HG03045 (cell line): ENCODE data around the gene ANKRD16.
"Not testable (repeated sequence)": the region's sequence is repeated elsewhere in the genome, so short reads cannot be mapped to it uniquely, and the experiment has no call there.

Experiments
- ATAC-seq: cut with Tn5 transposase; IDR thresholded peaks from one replicate; pipeline ENCODE4 v1.9.1; 2021; ENCODE audit warnings: mild to moderate bottlenecking, moderate library complexity; ENCODE audit not compliant: unreplicated experiment

ANKRD16 gene

GRCh38 chr10:5889624-5890451 is at the start of gene ANKRD16, which contains the start of gene FBH1:
ANKRD16 (minus strand) TSS chr10:5889893; CDS start chr10:5889354, 539 bp downstream.
FBH1 (plus strand) TSS chr10:5890243; CDS start chr10:5890346, 103 bp downstream.
- ATAC-seq = peak; percentile 88

- ATAC-seq = no peak
These were observed 48.6 kb upstream of the ANKRD16 start for GRCh38 chr10:5938291-5938690.

DNA sequence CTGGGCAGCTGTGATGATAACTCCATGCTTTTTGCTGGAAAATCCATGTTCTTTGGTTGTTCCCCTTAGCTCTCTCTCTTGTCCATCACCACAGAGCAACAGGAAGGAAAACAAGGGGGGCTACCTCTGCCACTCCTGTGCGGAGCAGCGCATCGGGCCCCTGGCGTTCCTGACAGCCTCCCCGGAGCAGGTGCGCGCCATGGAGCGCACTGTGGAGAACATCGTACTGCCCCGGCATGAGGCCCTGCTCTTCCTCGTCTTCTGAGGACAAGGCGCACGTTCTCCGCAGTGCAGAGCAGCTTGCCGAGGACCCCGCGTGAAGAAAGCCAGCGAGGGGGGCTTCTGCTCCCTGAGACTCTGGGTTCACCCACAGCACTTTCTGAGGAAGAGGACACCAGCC is 47.3 kb upstream of the ANKRD16 start:
- no peak for ATAC-seq

GRCh38 chr10:5935628-5936027 is 45.9 kb upstream of the ANKRD16 start:
- ATAC-seq = no peak

GRCh38 chr10:5933909-5934546 is 44.3 kb upstream of the ANKRD16 start:
- ATAC-seq = no peak

- ATAC-seq = no peak
These were observed 42.7 kb upstream of the ANKRD16 start for GRCh38 chr10:5932345-5932744.

DNA sequence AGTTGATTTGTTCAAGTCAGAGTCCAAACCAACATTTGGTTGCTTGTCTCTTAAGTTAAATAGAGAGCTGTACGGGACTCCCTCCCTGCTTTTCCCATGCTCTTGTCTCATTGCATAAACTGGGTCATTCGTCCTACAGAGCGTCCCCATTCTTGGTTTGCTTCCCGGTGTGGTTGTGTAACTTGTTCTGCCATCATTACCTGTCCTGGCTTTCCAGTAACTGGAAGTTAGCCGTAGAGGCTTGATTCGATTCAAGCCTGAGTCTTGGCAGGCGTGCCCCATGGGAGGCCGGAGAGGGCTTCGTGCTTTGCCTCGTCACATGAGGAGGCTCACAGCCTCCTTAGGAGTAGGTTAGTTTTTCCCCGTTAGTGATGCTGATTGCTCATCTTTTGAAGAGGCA is 40.6 kb upstream of the ANKRD16 start:
- no peak for ATAC-seq

- no peak for ATAC-seq
These were observed 39.7 kb upstream of the ANKRD16 start for GRCh38 chr10:5929442-5929841.

DNA sequence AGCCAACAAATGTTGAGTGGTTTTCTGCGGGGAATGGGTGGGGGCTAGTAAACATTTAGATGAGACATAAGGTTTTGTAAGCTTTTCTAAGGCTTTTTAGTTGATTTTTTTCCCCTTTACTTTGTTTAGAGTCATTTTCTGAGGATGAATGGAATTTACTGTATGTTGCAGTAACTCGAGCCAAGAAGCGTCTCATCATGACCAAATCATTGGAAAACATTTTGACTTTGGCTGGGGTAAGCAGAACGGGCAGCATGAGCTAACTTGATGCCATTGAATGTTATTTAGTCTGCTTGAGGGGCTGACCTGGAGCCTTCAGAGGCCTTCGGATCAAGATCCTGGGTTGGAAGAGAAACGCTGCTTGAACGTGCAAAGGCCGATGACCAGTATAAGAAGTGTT is 37.6 kb upstream of the ANKRD16 start:
- no peak for ATAC-seq

DNA sequence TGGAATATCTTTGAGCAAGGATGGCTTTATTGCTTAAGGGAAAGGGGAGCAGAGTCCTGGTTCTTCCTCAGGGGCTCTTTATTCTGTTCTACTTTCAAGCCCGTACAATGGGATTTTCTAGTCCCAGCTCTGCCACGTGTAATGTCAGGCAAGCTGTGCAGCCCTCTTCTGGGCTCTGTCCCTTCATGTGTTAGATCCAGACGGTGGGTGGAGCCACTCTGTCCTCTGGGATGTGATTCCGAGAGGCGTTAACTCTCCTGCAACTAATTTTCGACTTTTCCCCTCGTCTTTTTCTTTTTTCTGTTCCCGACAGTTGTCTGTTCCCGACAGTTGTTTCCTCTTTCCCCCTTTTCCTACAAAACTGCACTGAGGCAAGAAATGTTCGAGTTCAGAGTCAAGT is 35.2 kb upstream of the ANKRD16 start:
- no peak for ATAC-seq

- ATAC-seq = no peak
These were observed 32.1 kb upstream of the ANKRD16 start for GRCh38 chr10:5921746-5922145.

- no peak for ATAC-seq
These were observed 29.9 kb upstream of the ANKRD16 start for GRCh38 chr10:5919568-5919967.

GRCh38 chr10:5918763-5919162 is 29.1 kb upstream of the ANKRD16 start:
- ATAC-seq = no peak

GRCh38 chr10:5917305-5917704 is 27.6 kb upstream of the ANKRD16 start:
- ATAC-seq = no peak

DNA sequence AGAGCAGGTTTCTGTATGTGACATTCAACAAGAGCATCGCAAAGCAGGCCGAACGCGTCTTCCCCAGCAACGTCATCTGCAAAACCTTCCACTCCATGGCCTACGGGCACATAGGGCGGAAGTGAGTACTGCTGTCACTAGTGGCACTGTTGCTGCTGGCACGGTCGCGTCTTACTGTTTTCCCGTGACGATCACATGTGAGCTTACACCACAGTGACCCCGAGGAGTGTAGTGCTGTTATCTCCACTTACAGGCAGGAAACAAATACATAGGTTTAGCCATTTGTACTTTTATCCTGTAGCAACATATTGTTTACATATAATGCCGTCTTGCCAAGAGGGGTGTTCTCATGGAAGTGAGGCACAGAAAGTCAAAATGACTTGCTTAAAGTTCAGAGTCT is 25.8 kb upstream of the ANKRD16 start:
- ATAC-seq = no peak

GRCh38 chr10:5913736-5914135 is 24.0 kb upstream of the ANKRD16 start:
- ATAC-seq = no peak

DNA sequence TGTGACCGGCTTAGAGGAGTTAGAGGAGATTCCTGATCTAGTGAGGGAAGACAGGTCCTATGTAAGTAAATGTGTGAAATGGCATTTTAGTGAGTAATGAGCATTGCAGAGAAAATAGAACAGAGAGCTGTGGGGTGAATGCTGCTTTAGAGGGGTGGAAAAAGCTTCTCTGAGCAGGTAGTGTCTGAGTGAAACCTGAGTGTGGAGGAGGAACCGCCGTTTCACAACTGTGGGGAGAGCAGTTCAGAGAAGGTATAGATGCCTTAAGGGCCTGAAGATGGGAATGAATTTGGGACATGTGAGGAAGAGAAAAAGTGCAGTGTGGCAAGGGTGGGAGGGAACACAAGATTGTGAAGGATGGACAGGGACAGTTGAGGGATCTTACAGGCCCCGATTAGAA is 22.0 kb upstream of the ANKRD16 start:
- no peak for ATAC-seq

DNA sequence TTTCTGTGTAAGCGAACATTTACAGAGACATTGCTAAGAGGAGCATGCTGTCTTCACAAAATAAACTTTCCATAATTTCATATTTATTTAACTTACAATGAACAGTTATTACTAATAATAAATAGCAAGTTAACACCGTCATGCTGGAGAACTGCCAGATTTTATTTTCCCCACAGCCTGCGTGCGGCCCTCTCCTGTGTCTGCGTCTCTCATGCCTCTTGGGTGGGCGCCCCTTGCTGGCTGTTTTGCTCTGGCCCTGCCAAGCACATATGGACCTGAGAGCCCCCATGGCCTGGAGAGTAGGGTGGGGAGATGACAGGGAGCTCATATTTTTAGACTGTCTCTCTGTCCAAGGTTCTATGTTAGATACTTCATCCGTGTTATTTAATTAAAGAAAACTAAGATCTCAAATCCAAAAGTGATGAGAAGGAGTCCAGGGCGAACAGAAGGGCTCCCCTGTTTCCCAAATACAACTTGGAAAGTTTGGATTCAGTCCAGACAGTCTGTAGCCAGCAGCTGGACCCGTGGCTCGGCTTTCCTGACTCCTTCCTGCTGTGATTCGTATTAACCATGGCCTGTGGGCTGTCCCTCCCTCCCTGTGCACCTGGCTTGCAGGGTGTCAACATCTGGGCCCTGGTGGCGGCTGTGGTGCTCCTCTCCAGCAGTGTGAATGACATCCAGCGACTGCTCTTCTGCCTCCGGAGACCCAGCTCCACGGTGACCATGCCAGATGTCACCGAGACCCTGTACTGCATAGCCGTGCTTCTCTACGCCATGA is 20.8 kb upstream of the ANKRD16 start:
- no peak for ATAC-seq

- not testable (repeated sequence) for ATAC-seq
These were observed 19.0 kb upstream of the ANKRD16 start for GRCh38 chr10:5908676-5909075.

DNA sequence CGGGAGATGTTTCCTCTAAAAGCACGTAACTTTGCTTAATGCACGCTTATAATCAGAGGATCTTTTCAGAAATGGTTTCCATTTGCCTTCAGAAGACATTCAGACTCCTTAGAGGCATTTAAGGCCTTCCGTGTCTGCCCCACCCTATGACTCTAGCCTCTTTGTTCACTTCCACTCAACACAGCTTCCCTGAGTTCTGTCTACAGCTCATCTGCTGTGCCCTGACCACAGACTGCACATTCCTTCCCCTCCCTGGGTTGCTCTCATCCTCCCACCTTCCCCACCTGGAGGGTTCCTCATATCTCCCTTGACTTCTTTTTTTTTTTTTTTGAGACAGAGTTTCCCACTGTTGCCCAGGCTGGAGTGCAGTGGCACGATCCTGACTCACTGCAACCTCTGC is 17.0 kb upstream of the ANKRD16 start:
- ATAC-seq = no peak

DNA sequence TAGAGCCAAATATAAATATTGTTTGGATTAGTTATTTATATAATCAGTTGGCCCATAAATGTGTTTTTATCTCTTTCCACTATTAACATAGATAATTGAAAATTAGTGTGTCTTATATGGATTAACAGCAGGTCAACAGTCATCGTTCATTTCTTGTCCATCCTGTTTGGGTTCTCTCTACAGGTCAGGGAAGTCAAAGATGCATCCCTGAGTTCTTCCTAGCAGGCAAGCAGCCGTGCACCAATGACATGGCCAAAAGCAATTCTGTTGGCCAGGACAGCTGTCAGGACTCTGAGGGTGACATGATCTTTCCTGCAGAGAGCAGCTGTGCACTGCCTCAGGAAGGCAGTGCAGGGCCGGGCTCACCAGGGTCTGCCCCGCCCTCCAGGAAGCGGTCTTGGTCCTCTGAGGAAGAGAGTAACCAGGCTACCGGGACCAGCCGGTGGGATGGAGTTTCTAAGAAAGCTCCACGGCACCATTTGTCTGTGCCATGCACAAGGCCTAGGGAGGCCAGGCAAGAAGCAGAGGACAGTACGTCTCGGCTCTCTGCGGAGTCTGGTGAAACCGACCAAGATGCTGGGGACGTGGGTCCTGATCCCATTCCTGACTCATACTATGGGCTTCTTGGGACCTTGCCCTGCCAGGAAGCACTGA is 16.3 kb upstream of the ANKRD16 start:
- ATAC-seq = no peak
